ENCODE data around the gene TOM1L2.
"Not testable (repeated sequence)": the region's sequence is repeated elsewhere in the genome, so short reads cannot be mapped to it uniquely, and the experiment has no call there.

Gene TOM1L2

GRCh38 chr17:17970699-17971430 is 1.3 kb downstream of the TOM1L2 start:
- DNase-seq (ENCODE audit: low read depth in 2 of 2), result no peak

DNA sequence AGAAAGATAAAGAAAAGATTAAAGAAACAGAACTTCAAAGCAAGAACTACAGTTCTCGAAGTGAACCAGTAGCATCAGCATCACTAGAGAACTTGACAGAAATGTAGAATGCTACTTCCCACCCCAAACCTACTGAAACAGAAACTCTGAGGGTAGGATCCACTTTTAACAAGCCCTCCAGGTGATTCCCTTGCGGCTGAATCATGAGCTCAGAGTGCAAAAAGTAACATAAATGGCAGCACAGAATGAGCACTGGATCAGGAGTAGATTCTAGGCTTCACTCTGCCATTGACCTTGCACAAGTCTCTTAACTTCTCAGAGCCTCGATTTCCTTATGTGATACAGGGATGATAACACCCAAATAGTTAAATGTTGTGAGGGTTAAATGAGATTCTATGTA is 5.8 kb downstream of the TOM1L2 start:
- no peak for DNase-seq (ENCODE audit: low read depth in 2 of 2)

- DNase-seq (ENCODE audit: low read depth in 2 of 2), result no peak
Measured at GRCh38 chr17:17965152-17965721, 7.0 kb downstream of the TOM1L2 start.

- DNase-seq (ENCODE audit: low read depth in 2 of 2), result no peak
Measured at GRCh38 chr17:17964710-17965109, 7.5 kb downstream of the TOM1L2 start.

- DNase-seq (ENCODE audit: low read depth in 2 of 2), result no peak
Measured at GRCh38 chr17:17963694-17964436, 8.3 kb downstream of the TOM1L2 start.

DNA sequence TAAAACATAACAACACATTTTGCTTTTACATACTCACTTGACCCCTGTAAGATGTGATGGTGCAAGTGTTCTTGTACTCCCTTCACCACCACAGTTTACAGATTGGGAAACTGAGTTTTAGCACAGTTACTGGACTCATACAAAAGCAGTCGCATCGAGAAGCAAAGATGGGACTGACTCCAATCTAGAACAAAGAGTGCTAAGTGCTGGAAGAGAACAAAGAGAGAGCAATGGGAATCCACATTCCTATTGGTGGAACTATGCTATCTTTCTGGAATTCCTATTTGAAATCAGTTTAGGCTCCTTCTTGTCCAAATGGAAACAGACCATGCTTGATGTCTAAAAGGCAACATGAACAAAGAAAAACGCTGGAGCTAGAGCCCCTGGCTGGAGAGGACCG is 9.1 kb downstream of the TOM1L2 start:
- DNase-seq (ENCODE audit: low read depth in 2 of 2), result no peak

DNA sequence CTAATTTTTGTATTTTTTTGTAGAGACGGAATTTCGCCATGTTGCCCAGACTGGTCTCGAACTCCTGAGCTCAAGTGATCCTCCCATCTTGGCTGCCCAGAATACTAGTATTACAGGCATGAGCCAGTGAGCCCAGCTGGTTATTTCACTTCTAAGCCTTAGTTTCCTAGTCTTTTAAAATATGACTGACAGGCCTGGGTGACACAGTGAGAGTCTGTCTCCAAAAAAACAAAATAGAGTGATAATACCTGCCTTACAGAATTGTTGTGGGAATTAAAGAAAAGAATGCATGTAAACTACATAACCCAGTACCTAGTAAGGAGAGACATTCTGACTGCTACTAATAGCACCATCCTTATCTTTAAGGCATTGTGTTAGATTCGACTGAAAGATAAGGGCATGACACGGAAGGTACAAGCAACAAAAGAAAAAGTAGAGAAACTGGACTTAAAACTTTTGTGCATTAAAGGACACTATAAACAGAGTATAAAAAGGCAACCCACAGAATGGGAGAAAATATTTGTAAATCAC is 11.6 kb downstream of the TOM1L2 start:
- DNase-seq (ENCODE audit: low read depth in 2 of 2), result no peak

DNA sequence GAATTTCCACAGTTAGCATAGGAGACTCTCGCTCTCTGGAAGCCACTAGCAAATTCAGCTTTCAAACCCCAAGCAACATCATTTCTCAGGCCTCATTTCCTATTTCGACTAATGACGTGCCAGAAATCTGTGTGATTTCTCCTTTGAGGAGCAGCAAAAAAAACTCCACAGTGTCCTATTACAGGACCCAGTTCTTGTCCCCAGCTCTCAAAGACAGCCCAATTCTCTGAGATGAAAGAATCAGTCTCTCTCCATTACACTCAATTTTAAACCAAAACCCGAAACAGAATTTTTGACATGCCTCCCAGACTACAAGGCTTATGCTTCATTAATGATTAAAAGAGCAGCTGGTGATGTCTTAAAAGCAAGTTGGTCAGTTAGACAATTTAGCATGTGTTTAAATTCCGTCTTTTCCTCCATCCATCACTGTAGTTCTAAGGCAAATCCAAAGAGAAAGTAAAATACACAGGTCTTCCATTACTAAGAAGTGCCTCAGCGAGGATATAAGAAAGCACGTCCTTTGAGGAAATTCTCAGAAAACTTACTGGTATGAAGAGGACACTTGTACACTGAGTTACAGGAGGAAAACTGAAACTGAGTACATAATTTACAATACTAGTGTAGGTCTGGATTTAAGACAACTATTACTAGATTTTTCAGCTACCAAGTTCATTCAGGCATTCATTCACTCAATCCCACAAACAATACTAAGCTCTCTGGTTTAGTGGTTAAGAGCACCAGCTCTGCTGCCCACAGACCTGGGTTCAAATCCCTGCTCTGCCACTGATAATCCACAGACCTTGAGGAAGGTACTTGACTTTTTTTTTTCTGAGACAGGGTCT is 12.5 kb downstream of the TOM1L2 start:
- DNase-seq (ENCODE audit: low read depth in 2 of 2), result no peak

GRCh38 chr17:17958982-17959381 is 13.2 kb downstream of the TOM1L2 start:
- DNase-seq (ENCODE audit: low read depth in 2 of 2), result no peak

DNA sequence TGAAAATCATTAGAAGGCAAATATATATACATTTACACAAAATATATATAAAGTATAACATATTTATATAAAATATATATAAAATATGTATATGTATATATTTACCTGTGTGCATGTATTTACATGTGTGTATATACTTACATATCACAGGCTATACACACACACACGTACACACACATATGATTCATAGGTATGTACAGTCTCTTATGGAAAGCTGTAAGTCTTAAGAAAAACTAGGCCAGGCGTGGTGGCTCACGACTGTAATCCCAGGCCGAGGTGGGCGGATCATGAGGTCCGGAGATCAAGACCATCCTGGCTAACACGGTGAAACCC is 14.7 kb downstream of the TOM1L2 start:
- no peak for DNase-seq (ENCODE audit: low read depth in 2 of 2)

DNA sequence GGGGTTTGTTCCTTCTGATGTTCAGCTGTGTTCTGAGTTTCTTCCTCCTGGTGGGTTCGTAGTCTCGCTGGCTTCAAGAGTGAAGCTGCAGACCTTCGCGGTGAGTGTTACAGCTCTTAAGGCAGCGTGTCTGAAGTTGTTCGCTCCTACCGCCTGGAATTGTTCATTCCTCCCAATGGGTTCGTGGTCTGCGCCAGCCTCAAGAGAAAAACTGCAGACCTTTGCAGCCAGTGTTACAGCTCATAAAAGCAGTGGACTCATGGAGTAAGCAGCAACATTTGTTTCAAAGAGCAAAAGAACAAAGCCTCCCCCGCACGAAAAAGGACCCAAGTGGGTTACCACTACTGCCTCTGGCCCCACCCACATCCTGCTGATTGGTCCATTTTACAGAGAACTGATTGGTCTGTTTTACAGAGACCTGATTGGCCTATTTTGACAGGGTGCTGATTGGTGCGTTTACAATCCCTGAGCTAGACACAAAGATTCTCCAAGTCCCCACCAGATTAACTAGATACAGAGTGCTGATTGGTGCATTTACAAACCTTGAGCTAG is 16.3 kb downstream of the TOM1L2 start:
- DNase-seq (ENCODE audit: low read depth in 2 of 2), result not testable (repeated sequence)

DNA sequence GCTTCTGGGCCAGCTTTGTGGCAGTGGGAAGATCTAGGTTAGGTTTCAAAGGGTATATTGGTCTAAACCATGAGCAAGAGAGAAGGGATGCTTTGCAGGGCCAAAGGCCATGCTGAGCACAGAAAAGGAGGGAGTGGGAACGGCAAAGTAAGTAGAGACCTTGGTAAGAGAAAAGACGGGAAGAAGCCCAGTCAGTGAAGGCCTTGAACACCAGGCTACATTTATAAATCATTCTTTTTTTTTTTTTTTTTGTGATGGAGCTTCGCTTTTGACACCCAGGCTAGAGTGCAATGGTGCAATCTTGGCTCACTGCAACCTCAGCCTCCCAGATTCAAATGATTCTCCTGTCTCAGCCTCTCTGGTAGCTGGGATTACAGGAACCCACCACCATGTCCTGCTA is 18.1 kb downstream of the TOM1L2 start:
- DNase-seq (ENCODE audit: low read depth in 2 of 2), result no peak

GRCh38 chr17:17952691-17953090 is 19.5 kb downstream of the TOM1L2 start:
- no peak for DNase-seq (ENCODE audit: low read depth in 2 of 2)

DNA sequence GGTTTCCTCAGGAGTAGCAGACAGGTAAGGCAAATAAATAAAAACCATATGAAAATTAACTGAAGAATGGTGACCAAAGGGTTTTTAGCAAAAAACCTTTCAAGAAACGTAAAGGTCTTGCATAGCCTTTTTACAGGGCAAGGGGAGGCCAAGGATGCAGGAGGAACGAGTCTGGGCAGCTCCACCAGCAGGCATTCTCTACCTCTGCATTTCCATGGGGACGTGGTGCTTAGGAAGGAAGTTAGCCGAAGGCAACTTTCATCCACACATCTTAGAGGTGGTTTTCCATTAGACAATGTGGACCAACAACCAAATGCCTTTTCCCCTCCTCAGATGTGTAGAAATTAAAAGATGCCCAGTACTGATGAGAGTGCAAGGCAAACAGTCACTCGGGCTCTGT is 20.7 kb downstream of the TOM1L2 start:
- no peak for DNase-seq (ENCODE audit: low read depth in 2 of 2)

- no peak for DNase-seq (ENCODE audit: low read depth in 2 of 2)
Measured at GRCh38 chr17:17950806-17951205, 21.4 kb downstream of the TOM1L2 start.

- no peak for DNase-seq (ENCODE audit: low read depth in 2 of 2)
Measured at GRCh38 chr17:17950347-17950746, 21.9 kb downstream of the TOM1L2 start.

DNA sequence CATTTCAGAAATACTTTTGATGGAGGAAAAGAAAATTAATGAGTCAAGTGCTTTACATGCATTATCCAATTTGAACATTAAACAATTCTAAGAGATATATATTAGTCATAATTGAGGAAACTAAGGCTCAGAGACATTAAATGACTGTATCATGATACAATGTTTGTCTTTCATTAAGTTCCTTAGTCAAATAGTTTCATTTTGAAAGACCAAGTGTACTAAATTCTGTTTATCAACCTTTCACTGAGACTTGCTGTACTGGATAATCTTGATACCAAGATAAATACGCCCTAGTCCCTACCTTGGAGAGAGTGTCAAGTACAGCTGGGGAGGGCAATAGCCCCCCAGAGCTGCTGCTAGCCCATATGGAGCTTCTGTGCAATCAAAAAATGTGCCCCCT is 24.2 kb downstream of the TOM1L2 start:
- DNase-seq (ENCODE audit: low read depth in 2 of 2), result no peak

DNA sequence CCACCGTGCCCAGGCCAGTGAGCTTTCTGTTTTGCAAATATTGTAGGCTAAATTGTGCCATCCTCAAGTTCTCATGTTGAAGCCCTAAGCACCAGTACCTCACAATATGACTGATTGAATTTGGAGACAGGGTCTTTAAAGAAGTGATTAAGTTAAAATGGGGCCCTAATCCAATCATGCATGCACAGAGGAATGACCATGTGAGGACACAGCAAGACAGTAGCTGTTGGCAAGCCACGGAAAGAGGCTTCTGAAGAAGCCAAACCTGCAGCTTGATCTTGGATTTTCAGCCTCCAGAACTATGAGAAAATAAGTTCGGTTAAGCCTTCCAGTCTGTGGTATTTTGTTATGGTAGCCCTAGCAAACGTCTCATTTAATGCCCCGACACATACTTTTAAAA is 24.9 kb downstream of the TOM1L2 start:
- no peak for DNase-seq (ENCODE audit: low read depth in 2 of 2)

- DNase-seq (ENCODE audit: low read depth in 2 of 2), result no peak
Measured at GRCh38 chr17:17946093-17946492, 26.1 kb downstream of the TOM1L2 start.

DNA sequence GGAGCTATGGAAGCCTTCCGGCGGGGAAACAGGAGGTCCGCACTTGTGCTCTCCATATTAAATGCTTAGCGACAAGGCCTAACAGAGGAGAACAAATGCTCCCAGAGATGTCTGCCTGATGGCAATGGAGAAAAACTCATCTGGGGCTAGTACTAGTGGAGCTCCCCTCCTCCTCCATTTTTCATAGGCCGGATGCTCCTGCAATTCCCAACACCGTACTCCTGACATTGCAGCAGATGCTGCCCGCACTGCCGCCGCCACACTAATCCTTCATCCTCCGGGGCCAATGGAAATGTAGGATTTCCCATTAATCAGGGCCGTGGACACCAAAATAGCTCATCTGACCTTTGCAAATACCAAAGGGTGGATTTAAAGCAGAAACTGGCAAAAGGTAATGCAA is 27.5 kb downstream of the TOM1L2 start:
- DNase-seq (ENCODE audit: low read depth in 2 of 2), result no peak

GRCh38 chr17:17944242-17944641 is 28.0 kb downstream of the TOM1L2 start:
- no peak for DNase-seq (ENCODE audit: low read depth in 2 of 2)
